CD4-positive, alpha-beta T cell treated with Interleukin-21 for 1 hour (primary cell): ENCODE results near the gene MMP14.

Source experiments
- DNase-seq: peaks from one replicate; pipeline ENCODE4 v3.0.0-alpha.2; 2020

The MMP14 gene

DNA sequence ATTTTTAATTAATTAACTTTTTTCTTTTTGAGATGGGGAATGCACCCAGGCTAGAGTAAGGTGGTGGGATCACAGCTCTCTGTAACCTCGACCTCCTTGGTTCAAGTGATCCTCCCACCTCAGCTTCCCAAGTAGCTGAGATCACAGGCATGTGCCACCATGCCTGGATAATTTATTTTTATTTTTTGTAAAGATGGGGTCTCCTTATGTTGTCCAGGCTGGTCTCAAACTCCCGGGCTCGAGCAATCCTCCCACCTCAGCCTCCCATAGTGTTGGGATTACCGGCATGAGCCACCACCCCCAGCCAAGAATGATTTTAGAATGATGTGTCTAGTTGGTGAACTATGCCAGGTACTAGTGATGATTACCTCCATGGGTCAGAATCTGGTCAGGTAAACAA is 28.6 kb downstream of the MMP14 start:
- no peak for DNase-seq

DNA sequence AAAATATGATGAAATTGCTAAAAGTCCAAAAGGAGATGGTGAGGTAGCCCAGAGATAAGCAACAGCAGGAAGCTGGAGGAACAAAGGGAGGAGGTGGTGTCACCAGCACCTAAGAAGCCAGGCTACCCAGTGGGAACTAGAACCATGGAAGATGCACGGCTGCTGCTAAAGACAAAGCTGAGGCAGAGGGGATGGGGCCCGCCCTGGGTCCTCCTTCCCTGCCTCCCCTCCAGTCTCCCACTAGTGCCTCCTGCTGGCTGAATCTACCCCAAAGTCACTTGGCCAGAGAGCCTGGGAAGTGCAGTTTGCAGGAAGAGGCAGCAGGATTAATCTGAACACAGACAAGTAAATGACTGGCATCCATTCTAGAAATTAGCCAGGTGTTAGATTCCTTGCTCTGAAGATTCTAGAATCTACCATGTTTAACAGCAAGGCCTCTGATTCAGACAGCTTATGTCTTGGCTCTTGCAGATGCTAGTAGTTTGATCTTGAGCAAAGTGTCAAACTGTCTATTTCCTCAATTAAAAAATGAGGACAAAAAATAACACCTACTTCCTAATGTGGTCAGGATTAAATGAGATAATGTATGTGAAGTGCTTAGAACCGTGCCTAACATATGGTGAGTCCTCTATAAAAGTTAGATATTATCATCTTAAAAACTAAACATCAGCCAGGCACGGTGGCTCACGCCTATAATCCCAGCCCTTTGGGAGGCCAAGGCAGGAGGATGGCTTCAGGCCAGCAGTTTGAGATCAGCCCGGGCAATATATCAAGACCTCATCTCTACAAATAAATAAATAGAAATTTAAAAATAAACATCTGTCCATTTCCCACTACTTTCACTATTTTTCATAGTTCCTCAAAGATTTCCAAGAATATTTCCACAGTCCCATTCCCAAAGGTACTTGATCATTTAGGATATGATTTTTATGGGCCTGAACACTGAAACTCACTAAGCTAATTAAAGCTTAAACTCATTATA is 29.3 kb downstream of the MMP14 start:
- no peak for DNase-seq

DNA sequence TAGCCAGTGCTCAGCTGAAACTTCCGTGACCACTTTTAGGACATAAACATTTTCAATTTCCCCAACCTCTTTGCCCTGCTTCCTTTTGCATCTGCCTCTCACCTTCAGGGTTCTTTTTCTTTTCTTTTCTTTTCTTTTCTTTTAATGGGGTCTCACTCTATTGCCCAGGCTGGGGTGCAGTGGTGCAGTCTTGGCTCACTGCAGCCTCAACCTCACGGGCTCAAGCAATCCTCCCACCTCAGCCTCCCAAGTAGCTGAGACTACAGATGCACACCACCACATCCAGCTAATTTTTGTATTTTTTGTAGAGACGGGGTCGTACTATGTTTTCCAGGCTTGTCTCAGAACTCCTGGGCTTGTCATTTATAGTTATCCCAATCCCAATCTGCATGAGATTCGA is 30.5 kb downstream of the MMP14 start:
- no peak for DNase-seq

DNA sequence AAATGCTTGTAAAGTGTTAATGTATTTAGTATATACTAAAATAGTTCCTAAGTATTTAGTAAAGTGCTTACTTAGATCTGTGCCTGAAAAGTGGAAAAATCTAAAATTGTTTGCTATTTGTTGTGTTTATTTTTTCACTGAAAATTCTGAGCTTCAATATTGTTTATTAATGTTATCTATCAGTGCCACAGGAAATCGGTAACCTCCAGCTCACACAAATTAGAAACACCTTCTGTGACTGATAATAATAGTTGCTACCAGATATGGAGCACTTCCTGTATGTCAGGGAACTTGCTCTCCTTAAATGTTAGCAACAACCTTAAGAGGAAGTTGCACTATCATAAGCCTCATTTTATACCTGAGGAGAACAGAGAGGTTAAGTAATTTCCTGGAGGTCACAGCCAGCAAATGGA is 34.4 kb downstream of the MMP14 start:
- DNase-seq = no peak

DNA sequence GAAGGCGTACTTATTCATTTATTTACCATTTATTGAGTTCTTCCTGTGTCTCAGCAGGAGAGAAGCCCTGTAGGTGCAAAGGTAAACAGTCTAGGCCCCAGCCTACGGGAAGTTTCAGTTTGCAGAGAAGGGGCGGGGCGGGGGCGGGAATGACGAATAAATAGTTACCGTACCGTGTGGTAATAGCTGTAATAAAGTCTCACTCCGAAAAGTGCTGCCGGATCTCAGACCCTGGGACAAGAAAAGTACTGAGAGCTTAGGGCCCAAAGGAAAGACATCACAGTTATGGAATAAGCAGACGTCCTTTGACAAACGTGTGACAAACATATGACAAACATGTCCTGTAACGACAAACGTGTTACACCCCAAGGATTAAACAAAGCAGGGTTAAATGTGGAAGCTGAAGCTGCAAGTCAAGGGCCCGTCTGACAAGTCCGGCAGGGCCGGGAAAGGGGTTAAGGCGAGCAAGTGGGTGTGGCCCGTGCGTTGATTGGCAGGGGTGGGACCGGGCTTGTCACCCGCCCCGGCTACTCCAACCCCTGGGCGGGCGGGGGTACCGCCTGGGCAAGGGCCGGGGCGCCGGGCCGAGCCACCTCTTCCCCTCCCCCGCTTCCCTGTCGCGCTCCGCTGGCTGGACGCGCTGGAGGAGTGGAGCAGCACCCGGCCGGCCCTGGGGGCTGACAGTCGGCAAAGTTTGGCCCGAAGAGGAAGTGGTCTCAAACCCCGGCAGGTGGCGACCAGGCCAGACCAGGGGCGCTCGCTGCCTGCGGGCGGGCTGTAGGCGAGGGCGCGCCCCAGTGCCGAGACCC is 35.0 kb downstream of the MMP14 start, which contains the start of gene LRP10:
LRP10 (plus strand) TSS at position 517 of the 809 bp plus-strand sequence. CDS start 564 bp downstream, outside the sequence.
- peak; percentile 89 for DNase-seq

DNA sequence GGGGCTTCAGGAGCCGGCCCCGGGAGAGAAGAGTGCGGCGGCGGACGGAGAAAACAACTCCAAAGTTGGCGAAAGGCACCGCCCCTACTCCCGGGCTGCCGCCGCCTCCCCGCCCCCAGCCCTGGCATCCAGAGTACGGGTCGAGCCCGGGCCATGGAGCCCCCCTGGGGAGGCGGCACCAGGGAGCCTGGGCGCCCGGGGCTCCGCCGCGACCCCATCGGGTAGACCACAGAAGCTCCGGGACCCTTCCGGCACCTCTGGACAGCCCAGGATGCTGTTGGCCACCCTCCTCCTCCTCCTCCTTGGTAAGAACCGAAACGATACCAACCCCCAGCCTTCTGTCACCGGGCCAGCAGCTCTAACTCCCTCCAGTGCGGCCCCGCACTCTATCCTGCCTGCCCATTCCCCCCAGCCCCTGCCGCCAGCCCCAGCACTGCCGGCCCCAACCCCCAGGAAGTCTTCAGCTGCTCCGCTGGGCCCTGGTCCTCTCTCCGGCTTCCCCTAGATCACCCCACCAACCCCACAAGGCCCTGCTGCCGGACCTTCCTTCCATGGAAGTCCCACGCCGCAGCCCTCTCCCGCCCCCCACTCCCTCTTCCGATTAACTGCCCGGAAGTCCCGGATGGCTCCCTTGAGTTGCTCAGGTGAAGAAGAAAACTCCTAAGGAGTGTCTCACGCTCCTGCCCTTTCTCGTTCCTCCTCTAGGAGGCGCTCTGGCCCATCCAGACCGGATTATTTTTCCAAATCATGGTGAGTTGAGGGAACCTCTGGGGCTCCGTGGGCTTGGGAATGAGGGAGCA is 35.8 kb downstream of the MMP14 start:
- peak; percentile 81 for DNase-seq

DNA sequence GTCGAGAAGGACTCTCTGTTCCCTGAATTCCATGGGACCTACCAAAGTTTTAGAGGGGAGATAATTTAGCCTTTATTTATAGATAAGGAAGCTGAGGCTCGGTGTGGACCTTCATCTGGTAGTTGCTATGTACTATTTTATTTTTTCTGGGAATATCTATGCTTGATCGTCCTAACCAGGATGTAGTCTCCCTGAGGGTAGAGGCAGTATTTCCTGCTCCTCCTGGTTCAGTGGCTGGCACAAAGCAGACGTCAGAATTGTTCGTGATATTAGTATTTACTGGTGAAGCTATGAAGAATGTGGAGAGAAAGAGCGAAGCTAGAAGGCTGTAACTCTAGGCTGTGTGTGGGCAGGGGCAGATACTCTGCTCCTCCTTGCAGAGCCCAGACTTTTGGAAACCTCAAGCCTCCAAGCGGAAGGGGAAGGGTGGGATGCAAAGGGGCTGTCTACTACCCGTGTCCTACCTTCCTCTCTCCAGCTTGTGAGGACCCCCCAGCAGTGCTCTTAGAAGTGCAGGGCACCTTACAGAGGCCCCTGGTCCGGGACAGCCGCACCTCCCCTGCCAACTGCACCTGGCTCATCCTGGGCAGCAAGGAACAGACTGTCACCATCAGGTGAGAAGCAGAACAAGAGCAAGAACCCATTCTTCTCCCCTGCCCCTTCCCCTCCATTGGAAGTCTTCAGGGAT is 36.6 kb downstream of the MMP14 start:
- no peak for DNase-seq

DNA sequence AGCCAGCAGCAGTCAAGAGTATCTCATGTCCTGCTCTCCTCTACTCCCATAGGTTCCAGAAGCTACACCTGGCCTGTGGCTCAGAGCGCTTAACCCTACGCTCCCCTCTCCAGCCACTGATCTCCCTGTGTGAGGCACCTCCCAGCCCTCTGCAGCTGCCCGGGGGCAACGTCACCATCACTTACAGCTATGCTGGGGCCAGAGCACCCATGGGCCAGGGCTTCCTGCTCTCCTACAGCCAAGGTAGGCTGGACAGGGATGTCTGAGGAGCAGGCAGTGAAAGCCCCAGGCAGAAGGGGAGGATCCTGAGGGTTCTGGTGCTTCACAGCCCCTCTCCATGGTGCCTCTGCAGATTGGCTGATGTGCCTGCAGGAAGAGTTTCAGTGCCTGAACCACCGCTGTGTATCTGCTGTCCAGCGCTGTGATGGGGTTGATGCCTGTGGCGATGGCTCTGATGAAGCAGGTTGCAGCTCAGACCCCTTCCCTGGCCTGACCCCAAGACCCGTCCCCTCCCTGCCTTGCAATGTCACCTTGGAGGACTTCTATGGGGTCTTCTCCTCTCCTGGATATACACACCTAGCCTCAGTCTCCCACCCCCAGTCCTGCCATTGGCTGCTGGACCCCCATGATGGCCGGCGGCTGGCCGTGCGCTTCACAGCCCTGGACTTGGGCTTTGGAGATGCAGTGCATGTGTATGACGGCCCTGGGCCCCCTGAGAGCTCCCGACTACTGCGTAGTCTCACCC is 38.8 kb downstream of the MMP14 start:
- DNase-seq = no peak

DNA sequence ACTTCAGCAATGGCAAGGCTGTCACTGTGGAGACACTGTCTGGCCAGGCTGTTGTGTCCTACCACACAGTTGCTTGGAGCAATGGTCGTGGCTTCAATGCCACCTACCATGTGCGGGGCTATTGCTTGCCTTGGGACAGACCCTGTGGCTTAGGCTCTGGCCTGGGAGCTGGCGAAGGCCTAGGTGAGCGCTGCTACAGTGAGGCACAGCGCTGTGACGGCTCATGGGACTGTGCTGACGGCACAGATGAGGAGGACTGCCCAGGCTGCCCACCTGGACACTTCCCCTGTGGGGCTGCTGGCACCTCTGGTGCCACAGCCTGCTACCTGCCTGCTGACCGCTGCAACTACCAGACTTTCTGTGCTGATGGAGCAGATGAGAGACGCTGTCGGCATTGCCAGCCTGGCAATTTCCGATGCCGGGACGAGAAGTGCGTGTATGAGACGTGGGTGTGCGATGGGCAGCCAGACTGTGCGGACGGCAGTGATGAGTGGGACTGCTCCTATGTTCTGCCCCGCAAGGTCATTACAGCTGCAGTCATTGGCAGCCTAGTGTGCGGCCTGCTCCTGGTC is 39.4 kb downstream of the MMP14 start:
- DNase-seq = no peak

DNA sequence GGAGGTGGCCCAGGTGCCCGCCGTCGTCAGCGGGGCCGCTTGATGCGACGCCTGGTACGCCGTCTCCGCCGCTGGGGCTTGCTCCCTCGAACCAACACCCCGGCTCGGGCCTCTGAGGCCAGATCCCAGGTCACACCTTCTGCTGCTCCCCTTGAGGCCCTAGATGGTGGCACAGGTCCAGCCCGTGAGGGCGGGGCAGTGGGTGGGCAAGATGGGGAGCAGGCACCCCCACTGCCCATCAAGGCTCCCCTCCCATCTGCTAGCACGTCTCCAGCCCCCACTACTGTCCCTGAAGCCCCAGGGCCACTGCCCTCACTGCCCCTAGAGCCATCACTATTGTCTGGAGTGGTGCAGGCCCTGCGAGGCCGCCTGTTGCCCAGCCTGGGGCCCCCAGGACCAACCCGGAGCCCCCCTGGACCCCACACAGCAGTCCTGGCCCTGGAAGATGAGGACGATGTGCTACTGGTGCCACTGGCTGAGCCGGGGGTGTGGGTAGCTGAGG is 40.7 kb downstream of the MMP14 start:
- no peak for DNase-seq

DNA sequence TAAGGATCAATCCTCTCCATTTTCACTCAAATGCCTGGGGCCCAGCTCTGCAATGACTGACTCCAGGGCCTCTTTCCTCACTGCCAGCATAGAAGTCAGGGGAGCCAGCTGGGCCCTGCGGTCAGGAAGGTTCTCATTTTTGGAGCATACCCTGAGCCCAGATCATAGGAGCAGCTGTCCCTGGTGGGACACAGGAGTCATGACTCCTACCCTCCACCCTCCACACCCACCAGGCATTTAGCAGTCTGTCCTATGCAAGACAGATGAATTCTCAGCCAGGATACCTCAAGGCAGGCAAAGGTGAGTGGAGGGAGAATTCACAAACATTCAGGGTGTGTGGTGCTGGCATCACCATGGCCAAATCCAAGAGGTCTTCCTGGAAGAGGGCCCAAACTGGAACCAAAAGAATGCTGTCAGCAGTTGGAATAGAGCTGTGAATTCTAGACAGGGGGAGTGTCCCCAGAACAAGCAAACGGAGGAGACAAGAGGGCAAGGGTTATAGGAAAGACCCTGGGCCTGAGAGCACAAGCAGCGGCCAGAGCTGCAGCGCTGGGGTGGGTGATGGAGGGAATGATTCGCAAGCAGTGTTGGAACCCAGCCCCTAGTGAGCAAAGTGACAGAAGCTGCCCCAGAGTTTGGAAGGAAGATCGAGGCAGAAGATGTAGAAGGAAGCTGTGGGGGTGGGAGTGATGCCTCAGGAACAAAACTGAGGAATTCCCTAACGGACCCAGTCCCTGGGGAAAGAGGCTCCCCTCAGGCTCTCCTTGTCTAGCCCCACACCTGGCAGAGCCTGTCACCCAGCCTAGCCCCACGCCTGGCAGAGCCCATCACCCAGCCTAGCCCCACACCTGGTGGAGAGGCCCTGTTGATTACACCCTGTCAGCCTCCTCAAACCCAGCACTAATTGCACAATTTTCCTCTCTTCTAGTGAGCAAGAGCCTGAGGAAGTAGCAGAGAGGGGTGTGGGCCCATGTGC is 42.2 kb downstream of the MMP14 start:
- DNase-seq = no peak

DNA sequence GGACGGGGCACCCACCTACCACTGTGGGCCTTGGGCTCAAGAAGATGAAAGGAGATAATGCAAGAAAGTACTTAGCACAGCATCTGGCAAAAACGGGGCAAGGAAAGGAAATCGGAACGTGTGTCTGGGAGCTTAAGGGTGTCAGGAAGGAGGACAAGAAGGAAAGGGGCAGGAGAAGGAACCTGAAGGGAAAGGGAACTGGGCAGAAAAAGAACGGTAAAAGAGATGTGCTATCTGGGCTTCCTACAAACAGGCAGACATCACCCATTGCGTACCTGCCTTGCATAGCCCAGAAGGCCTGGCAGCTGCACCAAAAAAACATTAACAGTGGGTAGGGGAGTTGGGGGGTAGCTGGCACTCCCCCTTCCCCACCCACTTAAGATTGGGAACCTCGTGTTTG is 45.7 kb downstream of the MMP14 start:
- DNase-seq = no peak

DNA sequence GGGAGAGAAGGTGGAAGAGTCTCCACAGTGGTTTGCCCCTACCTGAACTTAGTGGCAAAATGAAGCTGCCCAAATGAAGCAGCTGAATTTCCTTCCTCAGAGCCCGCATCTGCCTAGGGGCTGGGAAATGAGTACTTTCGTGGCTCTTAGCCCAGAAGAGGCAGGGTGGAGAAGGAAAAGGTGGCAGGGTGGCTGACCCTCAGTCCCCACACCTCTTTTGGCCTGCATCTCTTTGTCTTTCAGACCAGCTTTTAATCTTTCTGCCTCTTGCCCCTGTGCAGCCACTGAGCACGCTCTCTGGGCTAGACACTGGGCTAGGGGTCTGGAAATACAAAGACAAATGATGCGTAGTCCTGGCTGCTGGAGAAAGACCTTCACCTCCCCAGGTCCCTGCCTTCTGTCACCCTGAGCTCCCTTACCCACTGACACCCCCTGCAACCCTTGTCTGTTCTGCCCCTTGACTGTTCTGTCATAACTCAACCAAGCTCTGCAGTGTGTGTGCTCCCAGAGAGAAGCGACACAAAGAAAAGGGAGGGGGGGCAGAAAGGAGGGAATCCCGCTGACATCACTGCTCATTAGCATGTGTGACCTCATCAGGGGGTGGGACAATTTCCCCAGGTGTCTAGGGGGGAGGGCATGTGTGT is 46.3 kb downstream of the MMP14 start:
- peak; percentile 61 for DNase-seq

DNA sequence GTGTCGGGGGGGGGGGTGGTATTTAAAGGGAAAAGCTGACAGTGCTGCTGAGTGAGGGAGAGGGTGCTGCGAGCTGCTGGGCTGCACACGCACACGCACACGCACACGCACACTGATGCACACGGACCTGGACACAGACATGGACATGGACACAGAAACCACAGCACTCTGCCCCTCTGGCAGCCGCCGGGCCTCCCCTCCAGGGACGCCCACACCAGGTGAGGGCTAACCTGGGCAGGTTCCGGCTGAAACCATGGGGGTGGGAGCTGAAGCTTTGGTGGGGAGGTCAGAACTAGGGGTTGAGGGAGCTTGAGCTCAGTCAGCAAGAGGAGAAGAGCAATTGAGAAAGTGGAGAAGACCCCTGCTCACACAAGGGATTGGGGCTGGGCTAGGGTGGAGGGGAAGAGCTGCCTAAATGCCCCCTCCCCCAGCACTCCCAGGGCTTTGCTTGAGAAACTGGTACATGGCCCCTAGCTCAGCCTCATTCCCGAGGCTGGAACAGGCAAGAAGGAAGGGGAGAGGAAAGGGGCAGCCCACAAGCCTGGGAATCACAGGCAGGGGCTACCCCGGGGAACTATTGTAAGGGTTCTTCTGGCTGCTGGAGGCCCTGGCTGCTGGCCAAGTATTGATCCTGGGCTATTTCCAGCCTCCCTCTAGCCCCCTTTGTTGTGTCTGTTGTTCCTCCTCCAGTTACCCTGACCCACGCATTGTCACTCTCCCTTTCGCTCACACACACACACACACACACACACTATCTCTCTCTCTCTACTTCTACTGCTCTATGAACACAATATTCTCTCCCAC is 47.0 kb downstream of the MMP14 start, which contains the start of gene REM2:
REM2 (plus strand) TSS at position 50 of the 804 bp plus-strand sequence; CDS start at position 116, 66 bp downstream.
- no peak for DNase-seq

DNA sequence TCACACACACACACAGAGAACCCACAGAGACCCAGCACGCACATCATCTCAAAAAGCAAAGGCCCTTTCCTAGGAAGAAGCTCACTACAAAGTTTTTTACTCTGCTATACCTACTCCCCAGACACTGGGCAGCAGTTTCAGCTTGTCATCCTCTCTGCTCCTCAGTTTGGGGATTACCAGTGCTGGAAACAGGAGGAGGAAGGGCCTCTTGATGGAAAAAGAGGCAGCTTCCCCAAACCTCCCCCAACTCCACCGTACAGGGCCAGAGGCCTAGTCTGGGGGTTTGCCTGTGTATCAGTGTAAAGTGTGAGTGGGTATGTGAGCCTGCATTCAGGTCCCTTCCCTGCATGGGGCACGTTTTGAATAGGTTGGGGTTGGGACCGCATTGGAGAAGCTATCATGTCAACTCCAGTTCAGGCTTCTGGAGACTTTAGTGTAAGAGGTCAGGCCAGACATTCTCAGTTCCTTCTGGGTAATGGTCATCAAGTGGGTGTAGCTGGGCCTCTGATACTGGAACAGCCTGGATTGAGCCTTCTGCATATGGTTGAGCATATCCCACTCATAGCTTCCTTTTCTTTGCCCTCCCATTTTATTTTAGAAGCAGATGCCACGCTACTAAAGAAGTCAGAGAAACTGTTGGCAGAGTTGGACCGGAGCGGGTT is 47.8 kb downstream of the MMP14 start:
- no peak for DNase-seq

DNA sequence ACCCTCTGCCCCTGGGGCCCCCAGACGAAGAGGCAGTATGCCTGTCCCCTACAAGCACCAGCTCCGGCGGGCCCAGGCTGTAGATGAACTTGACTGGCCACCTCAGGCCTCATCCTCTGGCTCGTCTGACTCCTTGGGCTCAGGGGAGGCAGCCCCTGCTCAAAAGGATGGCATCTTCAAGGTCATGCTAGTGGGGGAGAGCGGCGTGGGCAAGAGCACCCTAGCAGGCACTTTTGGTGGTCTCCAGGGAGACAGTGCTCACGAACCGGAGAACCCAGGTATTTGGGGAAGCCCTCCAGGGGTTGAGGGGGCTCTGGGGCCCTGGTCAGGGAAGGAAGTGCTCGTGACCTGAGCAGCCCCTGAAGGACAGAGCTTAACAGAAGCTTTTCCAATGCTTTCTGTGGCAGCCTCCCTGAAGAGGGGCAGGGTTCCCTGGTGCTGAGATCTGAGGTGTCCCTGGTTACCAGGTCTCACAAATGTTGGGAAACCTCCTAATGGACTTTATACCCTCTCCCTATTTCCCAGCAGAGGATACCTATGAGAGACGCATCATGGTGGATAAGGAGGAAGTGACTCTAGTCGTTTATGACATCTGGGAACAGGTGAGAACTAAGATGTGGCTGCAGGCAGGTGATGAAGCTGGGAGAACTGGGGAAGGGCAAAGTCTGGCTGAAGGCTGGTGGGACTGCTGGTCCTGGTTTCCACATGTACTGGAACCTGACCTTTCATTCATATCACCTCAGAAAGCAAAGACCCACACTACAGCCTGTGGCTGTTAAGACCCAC is 48.5 kb downstream of the MMP14 start:
- no peak for DNase-seq

DNA sequence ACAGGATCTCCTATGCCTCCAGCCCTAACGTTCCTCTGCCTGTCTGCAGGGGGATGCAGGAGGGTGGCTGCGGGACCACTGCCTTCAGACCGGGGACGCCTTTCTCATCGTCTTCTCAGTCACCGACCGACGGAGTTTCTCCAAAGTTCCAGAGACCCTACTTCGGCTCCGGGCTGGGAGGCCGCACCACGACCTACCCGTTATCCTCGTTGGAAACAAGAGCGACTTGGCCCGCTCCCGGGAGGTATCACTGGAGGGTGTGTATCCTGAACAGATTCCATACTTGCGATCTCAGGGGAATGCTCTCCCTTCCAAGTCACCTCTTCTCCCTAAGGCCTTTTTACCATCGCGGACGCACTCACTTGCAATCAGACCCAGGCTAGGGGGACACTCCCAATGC is 49.6 kb downstream of the MMP14 start:
- DNase-seq = no peak
